G401.6 (cell line): Measurements from ENCODE around the gene IQCH.

Experiments used
- FAIRE-seq: peaks from 2 replicates; lab custom pipeline; 2012; peaks lifted over from hg19 to GRCh38; lab: Jason Lieb, UNC

Gene IQCH

GRCh38 chr15:67303490-67304363, 49.1 kb downstream of the IQCH start:
- FAIRE-seq = peak; percentile 84

GRCh38 chr15:67304778-67305177, 50.2 kb downstream of the IQCH start:
- no peak for FAIRE-seq

GRCh38 chr15:67305506-67305905, 50.9 kb downstream of the IQCH start:
- peak; percentile 50 for FAIRE-seq

- no peak for FAIRE-seq
Measured at GRCh38 chr15:67307156-67307555, 52.6 kb downstream of the IQCH start.

GRCh38 chr15:67307889-67308597, 53.5 kb downstream of the IQCH start:
- no peak for FAIRE-seq

- FAIRE-seq = no peak
Measured at GRCh38 chr15:67311731-67312130, 57.1 kb downstream of the IQCH start.

GRCh38 chr15:67319961-67320360, 65.4 kb downstream of the IQCH start:
- FAIRE-seq = no peak

DNA sequence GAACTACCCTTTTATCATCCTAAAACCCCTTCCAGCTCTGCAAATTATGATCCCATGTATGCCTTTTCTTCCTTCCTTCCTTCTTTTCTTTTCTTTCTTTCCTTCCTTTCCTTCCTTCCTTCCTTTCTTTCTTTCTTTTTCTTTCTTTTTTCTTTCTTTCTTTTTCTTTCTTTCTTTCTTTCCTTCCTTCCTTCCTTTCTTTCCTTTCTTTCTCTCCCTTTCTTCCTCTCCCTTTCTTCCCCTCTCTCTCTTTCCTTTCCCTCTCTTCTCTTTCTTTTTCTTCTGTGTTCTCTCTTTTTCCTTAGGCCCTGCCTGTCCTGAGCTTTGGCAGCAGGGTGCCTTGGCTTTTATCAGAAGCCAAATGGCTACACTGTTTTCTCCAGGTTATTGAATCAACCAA, 66.8 kb downstream of the IQCH start:
- no peak for FAIRE-seq

DNA sequence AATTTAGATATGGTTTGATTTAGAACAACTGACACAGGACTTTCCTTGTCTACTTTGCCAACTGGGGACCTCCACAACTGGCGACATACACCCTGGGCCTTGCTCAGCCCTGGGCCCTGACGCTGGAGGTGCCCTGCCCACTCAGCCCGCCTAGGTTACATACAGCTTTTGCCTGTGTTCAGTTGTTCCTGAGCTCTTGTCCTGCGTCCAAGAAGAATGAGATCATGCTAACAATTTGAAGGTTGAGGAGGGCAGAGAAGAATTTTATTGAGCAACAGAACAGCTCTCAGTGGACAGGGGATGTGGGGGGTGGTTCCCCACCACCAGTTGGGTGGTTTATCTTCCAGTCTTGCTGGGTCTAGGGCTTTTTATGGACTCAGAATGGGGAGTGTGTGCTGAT, 67.9 kb downstream of the IQCH start:
- FAIRE-seq = no peak

- no peak for FAIRE-seq
Measured at GRCh38 chr15:67327312-67327711, 72.7 kb downstream of the IQCH start.

- FAIRE-seq = no peak
Measured at GRCh38 chr15:67327737-67328136, 73.2 kb downstream of the IQCH start.

GRCh38 chr15:67329984-67330733, 75.6 kb downstream of the IQCH start:
- no peak for FAIRE-seq

DNA sequence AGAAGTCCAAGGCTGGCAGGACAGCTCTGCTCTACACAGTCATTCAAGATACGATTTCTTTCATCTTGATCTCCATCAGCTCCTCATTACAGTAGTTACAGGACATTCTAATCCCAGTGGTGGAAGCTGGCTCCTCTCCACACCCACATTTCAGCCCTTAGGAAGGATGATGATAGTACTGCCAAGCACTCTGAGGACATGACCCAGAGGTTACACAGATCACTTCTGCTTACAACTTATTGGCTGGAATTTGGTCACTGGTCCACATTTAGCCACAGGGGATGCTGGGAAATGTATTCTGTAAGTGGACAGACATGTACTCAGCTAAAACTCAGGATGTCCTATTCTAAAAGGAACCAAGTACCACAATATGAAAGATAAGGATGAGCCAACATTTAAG, 77.1 kb downstream of the IQCH start:
- no peak for FAIRE-seq

GRCh38 chr15:67335026-67335425, 80.4 kb downstream of the IQCH start:
- no peak for FAIRE-seq

DNA sequence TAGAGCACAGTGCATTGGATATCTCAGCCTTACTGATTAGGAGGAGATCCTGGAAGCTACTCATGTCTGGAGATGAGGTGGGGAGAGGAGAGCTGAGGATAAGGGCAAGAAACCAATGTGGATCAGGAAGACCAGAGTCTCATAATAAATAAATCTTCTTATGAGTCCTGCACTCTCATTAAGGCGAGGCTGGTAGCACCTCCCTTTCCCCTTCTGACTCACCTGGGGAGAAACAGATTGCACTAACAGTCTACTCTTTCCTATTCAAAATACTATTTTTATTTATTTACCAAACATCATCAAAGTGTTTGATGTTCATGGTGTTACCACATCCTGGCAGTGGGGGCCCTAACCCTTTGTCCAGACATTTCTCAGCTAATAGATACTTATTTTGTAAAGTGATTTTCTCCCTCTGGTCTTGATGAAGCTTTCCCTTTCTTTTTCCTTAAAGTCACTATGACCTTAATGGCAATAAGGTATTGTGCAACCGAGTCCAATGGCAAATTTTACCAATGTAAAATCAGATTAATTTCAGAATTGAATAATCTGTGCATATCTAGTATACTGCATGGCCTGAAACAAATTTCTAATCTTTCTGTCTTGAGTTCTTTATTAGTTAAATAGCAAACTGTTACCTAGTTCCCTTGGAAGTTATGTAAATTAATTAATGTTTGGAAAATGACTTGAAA, 81.1 kb downstream of the IQCH start:
- FAIRE-seq = no peak

DNA sequence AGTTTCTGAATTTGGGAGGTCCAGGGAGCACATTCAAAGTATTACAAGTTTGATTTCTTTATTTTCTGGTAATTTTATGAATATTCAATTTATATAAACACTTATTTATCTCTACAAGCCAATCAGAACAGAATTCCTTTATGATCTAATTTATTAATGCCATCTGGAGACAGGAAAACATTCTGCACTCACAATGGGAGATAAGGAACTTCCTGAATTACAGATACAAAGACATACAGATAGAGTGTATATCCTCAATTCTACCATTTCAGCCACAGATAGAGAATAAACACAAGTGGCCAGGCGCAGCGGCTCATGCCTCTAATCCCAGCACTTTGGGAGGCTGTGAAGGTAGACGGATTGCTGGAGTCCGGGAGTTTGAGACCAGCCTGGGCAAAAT, 86.0 kb downstream of the IQCH start:
- FAIRE-seq = no peak

DNA sequence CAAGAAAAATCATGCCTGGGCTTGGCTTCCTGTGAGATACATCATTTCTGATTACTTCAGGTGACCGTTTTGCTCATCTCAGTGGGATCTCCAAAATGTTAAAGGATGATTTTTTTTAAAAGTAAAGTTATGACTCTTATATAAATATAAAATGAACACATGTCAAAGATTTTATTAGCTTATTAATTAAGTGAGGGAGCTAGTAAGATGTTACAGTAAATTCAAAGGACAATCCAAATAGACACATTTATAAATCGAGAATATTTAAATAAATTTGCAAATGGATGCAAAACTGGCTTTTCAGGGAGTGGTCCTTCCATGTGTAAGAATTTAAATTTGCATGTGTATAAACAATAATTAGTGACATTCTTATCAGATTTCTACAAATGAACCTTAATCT, 87.0 kb downstream of the IQCH start:
- FAIRE-seq = peak; percentile 19

DNA sequence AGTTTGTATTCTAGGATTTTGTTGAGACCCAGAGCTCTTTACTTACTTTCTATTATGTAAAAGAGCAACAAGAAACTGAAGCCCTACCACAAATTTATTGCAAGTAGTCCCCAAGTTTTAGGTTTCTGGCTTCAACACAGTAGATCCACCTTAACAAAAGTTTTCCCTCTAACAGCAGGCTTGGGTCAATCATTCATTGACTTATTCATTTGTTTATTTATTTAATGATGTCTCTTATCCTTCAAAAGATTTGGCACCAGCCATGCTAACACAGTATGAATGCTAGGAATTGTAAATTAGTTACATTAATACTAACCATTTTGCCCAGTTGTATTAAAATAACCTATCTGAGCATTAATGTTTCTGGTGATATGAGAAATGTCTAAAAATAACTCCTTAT, 88.6 kb downstream of the IQCH start:
- FAIRE-seq = no peak

DNA sequence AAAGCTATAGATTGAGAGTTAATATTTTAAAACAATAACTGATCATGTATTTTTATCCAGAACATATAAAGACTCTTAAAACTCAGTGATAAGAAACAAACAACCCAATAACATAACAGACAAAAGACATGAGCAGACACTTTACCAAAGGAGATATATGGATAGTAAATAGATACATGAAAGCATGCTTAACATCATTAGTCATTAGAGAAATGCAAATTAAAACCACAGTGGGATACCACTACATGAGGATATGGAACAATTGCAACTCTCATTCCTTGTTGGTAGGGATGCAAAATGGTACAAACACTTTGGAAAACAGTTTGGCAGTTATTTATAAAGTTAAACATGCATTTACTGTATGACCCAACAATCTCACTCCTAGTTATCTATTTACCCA, 95.0 kb downstream of the IQCH start:
- FAIRE-seq = peak; percentile 52

- no peak for FAIRE-seq
Measured at GRCh38 chr15:67350042-67350441, 95.5 kb downstream of the IQCH start.

DNA sequence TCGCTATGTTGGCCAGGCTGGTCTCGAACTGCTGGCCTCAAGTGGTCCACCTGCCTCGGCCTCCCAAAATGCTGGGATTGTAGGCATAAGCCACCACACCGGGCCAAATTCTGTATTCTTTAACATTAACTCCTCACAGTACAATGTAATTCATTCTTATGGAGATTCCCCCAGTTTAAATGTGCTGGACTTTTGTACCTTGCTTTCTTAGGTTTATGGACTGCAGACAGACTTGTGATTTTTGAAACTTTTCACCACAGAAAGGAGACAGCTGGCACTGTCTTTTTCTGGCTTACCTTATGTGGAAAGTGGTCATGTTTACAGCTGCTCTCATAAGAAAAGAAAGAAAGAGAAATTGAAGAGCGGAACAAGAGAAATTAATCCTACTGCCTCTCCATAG, 103.8 kb downstream of the IQCH start:
- no peak for FAIRE-seq

DNA sequence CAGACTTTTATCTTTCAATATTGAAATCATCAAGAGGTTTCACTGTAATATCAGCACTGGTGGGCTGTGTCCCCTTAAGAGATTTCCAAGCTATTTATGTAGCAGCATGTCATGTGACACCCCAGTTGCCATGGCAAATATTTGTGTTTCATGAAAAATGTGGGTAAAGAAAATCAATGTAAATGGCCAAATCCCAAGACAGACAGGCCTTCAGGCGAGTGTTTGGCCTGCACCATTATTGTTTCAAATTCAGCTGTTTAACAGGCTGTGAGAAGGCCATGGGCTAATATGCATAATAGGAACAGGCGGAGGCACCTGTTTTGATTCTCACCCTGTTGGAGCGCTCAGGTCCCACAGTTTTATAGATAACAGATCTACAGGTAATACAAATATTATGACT, 104.2 kb downstream of the IQCH start:
- FAIRE-seq = no peak
